ENCODE results near the gene AMIGO3. TPM values are rescaled to one million over a fixed set of nuclear protein-coding genes. Genes with fewer than 3 reads are reported as not detected.
A peak's percentile ranks its signal among the peaks of the same experiment; 100 is the strongest.

AMIGO3 gene
- total and polyA plus RNA-seq, 10 of the 15 experiments (the other 5 are each of a cell fraction or from before 2014, with no cell fraction given) = 0.07 to 1.3 (median 0.44) TPM; not detected in 3

DNA sequence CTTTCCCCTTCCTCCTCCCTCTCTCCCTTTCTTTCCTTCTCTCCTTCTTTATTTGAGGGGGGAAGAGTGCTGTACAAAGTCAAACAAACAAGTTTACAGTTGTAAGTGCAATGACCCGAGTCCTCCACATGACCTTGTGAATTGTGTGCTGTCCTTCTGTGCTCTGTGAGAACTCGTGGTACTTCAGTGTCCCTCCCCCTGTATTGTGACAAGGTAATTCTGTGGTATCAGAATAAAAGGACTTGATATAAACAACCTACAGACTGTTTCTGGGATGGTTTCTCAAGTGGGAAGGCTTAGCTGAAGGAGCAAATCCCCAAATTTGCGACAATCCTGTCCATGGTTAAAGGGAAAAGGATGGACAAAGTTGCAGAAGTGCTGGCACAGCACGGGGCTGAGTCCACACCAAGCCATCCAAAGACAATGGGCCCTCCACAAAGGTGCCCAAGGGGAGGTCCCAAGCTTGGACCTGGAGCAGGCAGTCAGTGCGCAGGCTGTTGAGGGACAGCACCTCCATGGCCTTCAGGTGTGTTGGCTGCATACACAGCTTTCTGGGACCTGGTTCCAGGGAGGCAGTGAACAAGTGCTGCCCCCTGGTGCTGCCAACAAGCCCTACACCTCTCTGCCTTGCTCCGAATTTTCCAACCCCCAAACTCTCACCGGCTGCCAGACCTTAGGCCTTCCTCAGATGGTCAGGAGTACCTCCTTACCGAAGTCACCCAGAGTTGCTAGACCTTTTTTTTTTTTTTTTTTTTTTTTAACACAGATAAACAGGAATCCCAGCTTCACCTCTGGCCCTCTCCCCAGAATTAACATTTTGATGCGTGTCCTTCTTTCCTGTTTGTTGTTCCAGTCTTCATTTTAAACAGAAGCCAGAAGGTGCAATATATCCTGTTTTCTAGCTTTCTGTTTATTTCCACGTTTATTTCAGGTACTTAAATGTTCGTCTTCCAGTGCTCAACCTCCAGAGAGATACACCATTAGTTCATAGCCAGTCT, 47.9 kb downstream of the AMIGO3 start (continued):
- no peak for TF ChIP-seq KAT2A (conservative IDR thresholded peaks at IDR 0.05; ENCODE audit: control insufficient read depth, low read depth, low read length)
- TF ChIP-seq HCFC1 (IDR thresholded peaks at IDR 0.05; ENCODE audit: low read length) = 0 out of 2 replicates have a peak, but pooled peaks have one; percentile 23
- TF ChIP-seq RBBP5 (conservative IDR thresholded peaks at IDR 0.05) = no peak
- TF ChIP-seq RAD51 (IDR thresholded peaks at IDR 0.05) = no peak
- no peak for TF ChIP-seq ZNF24 (IDR thresholded peaks at IDR 0.05)
- TF ChIP-seq HDGF (IDR thresholded peaks at IDR 0.05) = 0 out of 2 replicates have a peak, but pooled peaks have one; percentile 21
- no peak for TF ChIP-seq ZZZ3 (IDR thresholded peaks at IDR 0.05; ENCODE audit: control insufficient read depth, insufficient read length, low read depth)
- TF ChIP-seq GABPA (IDR thresholded peaks at IDR 0.05; ENCODE audit: low read depth) = no peak
- 0 out of 2 replicates have a peak, but pooled peaks have one; percentile 15 for TF ChIP-seq PKNOX1 (IDR thresholded peaks at IDR 0.05)
- no peak for TF ChIP-seq MTA3 (IDR thresholded peaks at IDR 0.05; ENCODE audit: borderline replicate concordance, low read length)
- no peak for TF ChIP-seq MEF2B (IDR thresholded peaks at IDR 0.05; ENCODE audit: partially characterized antibody, poor library complexity, severe bottlenecking)
- TF ChIP-seq SRF (IDR thresholded peaks at IDR 0.05; ENCODE audit: low read depth in 2 of 2, low read length in 2 of 2) = no peak
- TF ChIP-seq ZSCAN29 (IDR thresholded peaks at IDR 0.05) = no peak
- peak; percentile 62; the same call in 1 of the 2 replicates for TF ChIP-seq YY1 (IDR thresholded peaks at IDR 0.05; ENCODE audit: low read depth, low read length)
- TF ChIP-seq BCL11A (IDR thresholded peaks at IDR 0.05; ENCODE audit: low read depth, low read length) = no peak
- no peak for TF ChIP-seq MTA2 (IDR thresholded peaks at IDR 0.05; ENCODE audit: low read depth)
- TF ChIP-seq, protein P1, sequence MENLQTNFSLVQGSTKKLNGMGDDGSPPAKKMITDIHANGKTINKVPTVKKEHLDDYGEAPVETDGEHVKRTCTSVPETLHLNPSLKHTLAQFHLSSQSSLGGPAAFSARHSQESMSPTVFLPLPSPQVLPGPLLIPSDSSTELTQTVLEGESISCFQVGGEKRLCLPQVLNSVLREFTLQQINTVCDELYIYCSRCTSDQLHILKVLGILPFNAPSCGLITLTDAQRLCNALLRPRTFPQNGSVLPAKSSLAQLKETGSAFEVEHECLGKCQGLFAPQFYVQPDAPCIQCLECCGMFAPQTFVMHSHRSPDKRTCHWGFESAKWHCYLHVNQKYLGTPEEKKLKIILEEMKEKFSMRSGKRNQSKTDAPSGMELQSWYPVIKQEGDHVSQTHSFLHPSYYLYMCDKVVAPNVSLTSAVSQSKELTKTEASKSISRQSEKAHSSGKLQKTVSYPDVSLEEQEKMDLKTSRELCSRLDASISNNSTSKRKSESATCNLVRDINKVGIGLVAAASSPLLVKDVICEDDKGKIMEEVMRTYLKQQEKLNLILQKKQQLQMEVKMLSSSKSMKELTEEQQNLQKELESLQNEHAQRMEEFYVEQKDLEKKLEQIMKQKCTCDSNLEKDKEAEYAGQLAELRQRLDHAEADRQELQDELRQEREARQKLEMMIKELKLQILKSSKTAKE (IDR thresholded peaks at IDR 0.05; ENCODE audit: low read depth, poor library complexity, severe bottlenecking) = no peak
- no peak for TF ChIP-seq SIN3A (IDR thresholded peaks at IDR 0.05; ENCODE audit: low read depth, low read length)
- TF ChIP-seq RCOR1 (conservative IDR thresholded peaks at IDR 0.05; ENCODE audit: low read depth, low read length) = no peak
- no peak; a peak in 1 of 4 replicates for TF ChIP-seq BHLHE40 (IDR thresholded peaks at IDR 0.05; ENCODE audit: borderline replicate concordance in 1 of 2, low read depth in 2 of 2, low read length in 1 of 2)
- TF ChIP-seq YBX1 (IDR thresholded peaks at IDR 0.05) = no peak
- TF ChIP-seq ZNF217 (IDR thresholded peaks at IDR 0.05) = no peak
- TF ChIP-seq ASH2L (IDR thresholded peaks at IDR 0.05; ENCODE audit: borderline replicate concordance, low read depth) = no peak
- no peak for TF ChIP-seq WRNIP1 (IDR thresholded peaks at IDR 0.05; ENCODE audit: borderline replicate concordance, low read depth, low read length)
- no peak for TF ChIP-seq NFYB (IDR thresholded peaks at IDR 0.05; ENCODE audit: insufficient read depth, low read depth, low read length)
- TF ChIP-seq KDM1A (IDR thresholded peaks at IDR 0.05; ENCODE audit: borderline replicate concordance) = no peak
- TF ChIP-seq POLR2AphosphoS5 (IDR thresholded peaks at IDR 0.05; ENCODE audit: low read length) = no peak
- no peak for TF ChIP-seq RFX5 (IDR thresholded peaks at IDR 0.05; ENCODE audit: low read depth, low read length)
- TF ChIP-seq NR2C2 (IDR thresholded peaks at IDR 0.05; ENCODE audit: borderline replicate concordance, control insufficient read depth, insufficient read length, low read depth) = no peak

All from GM12878 (cell line).